Endothelial cell of umbilical vein (primary cell): ENCODE results near the gene CNNM3. TPM values are rescaled to one million over a fixed set of nuclear protein-coding genes. Genes with fewer than 3 reads are reported as not detected.

ENCODE experiments used
- BruUV-seq: library from RNA; stranded (reverse); fragments of 400-500 nt; replicated peaks from 2 replicates; lab custom pipeline; 2021; lab: Mats Ljungman, UMichigan
- CTCF ChIA-PET: fragments of 300-600, 350-600 bp; sonication (Branson Sonifier 250); formaldehyde crosslinking; loops from one replicate; lab custom pipeline; 2021; ENCODE audit warnings: antibody characterized with exemption, inconsistent platforms; lab: Charles Lee
- POLR2A ChIA-PET: fragments of 300-600, 350-600 bp; sonication (Branson Sonifier 250); formaldehyde crosslinking; loops from one replicate; lab custom pipeline; 2021; ENCODE audit warnings: antibody characterized with exemption, inconsistent platforms; lab: Charles Lee
- DNase-seq: peaks from one replicate; pipeline ENCODE4 v3.0.0-alpha.2; 2011; ENCODE audit warnings: low read depth, low spot score
- FAIRE-seq: peaks from 2 replicates; lab custom pipeline; 2011; peaks lifted over from hg19 to GRCh38; lab: Jason Lieb, UNC
- H2AFZ ChIP-seq: 2 replicates; pipeline ENCODE4 v1.6.0; 2012; ENCODE audit warnings: low read depth, low read length, control low read depth, inconsistent platforms
- H3K27ac ChIP-seq: 2 replicates; pipeline ENCODE4 v1.5.1; 2011; ENCODE audit warnings: low read depth, mild to moderate bottlenecking, control low read depth, low read length, moderate library complexity; ENCODE audit not compliant: insufficient read depth
- H3K27me3 ChIP-seq, 2 experiments: 2 replicates each; pipeline versions ENCODE4 v1.6.0 to v1.6.1; 2011; ENCODE audit warnings: low read length in 2 of 2, mixed read lengths in 1 of 2; ENCODE audit not compliant: control insufficient read depth in 2 of 2, insufficient read depth in 2 of 2
- H3K36me3 ChIP-seq, 2 experiments: 2 replicates in 1 of 2; 3 replicates in 1 of 2; pipeline ENCODE4 v1.5.1; 2011; ENCODE audit warnings: low read length in 2 of 2, mild to moderate bottlenecking in 1 of 2, moderate library complexity in 1 of 2; ENCODE audit not compliant: control insufficient read depth in 2 of 2, insufficient read depth in 2 of 2; ENCODE audit errors: extremely low read depth in 1 of 2
- H3K4me1 ChIP-seq: 3 replicates; pipeline ENCODE4 v1.5.1; 2011; ENCODE audit warnings: mild to moderate bottlenecking, low read length; ENCODE audit not compliant: control insufficient read depth, insufficient read depth; ENCODE audit errors: extremely low read depth
- H3K4me2 ChIP-seq: 2 replicates; pipeline ENCODE4 v1.6.1; 2011; ENCODE audit warnings: low read length, control low read depth, mixed read lengths; ENCODE audit not compliant: insufficient read depth
- H3K4me3 ChIP-seq, 3 experiments: fragments of 200-600 bp in 1 of 3; sonication (generic), shearing (Covaris generic) in 1 of 3; replicated peaks in 1 of 3; 2 replicates each; pipeline ENCODE4 v1.5.1; 2011 to 2016; ENCODE audit warnings: control low read depth in 3 of 3, low read length in 3 of 3, mild to moderate bottlenecking in 2 of 3, inconsistent platforms in 1 of 3, low read depth in 1 of 3, moderate library complexity in 1 of 3; ENCODE audit not compliant: insufficient read depth in 1 of 3
- H3K79me2 ChIP-seq: 2 replicates; pipeline ENCODE4 v1.6.0; 2012; ENCODE audit warnings: low read length, inconsistent platforms; ENCODE audit not compliant: control insufficient read depth, insufficient read depth
- H3K9ac ChIP-seq: replicated peaks from 2 replicates; pipeline ENCODE3; 2011; ENCODE audit warnings: low read length, control low read depth; ENCODE audit not compliant: insufficient read depth; ENCODE audit errors: extremely low read depth
- H3K9me1 ChIP-seq: replicated peaks from 3 replicates; pipeline ENCODE4 v1.6.0; 2011; ENCODE audit warnings: mild to moderate bottlenecking, low read length; ENCODE audit not compliant: control insufficient read depth, insufficient read depth; ENCODE audit errors: extremely low read depth
- H3K9me3 ChIP-seq: replicated peaks from 2 replicates; pipeline ENCODE4 v1.5.1; 2012; ENCODE audit warnings: low read length, inconsistent platforms; ENCODE audit not compliant: control insufficient read depth, insufficient read depth
- H4K20me1 ChIP-seq: replicated peaks from 2 replicates; pipeline ENCODE3; 2011; ENCODE audit warnings: mild to moderate bottlenecking, low read length; ENCODE audit not compliant: control insufficient read depth, insufficient read depth; ENCODE audit errors: extremely low read depth
- EZH2 ChIP-seq: IDR thresholded peaks from 2 replicates; pipeline ENCODE4 v1.6.1; 2012; ENCODE audit warnings: borderline replicate concordance, low read depth, mild to moderate bottlenecking, moderate library complexity, low read length, inconsistent platforms; ENCODE audit not compliant: severe bottlenecking
- FOS ChIP-seq: IDR thresholded peaks from 2 replicates; pipeline ENCODE4 v1.6.1; 2011; ENCODE audit warnings: mild to moderate bottlenecking, low read length, moderate library complexity, borderline replicate concordance; ENCODE audit not compliant: insufficient read depth
- GATA2 ChIP-seq: IDR thresholded peaks from 2 replicates; pipeline ENCODE4 v1.7.0; 2011; ENCODE audit warnings: low read depth, mild to moderate bottlenecking, moderate library complexity, mixed read lengths, low read length; ENCODE audit not compliant: insufficient read length, insufficient read depth
- JUN ChIP-seq: IDR thresholded peaks from 2 replicates; pipeline ENCODE4 v1.6.1; 2011; ENCODE audit warnings: borderline replicate concordance, low read depth; ENCODE audit not compliant: insufficient read length, insufficient read depth
- MYC ChIP-seq: IDR thresholded peaks from one replicate; pipeline ENCODE4 v1.6.1; 2011; ENCODE audit warnings: mild to moderate bottlenecking, low read depth, low read length
- POLR2A ChIP-seq: IDR thresholded peaks from 2 replicates; pipeline ENCODE4 v1.6.1; 2012; ENCODE audit warnings: low read depth, mild to moderate bottlenecking, control low read depth, low read length
- POLR2AphosphoS5 ChIP-seq: IDR thresholded peaks from 2 replicates; pipeline ENCODE4 v1.6.1; 2012; ENCODE audit warnings: low read depth, mild to moderate bottlenecking, control low read depth, low read length, moderate library complexity; ENCODE audit not compliant: insufficient read depth
- dilution Hi-C: fragments of 300-500 bp; cut with MboI; formaldehyde crosslinking; loops from one replicate; pipeline ENCODE4 v1.15.0; 2019; ENCODE audit warnings: low sequenced_read_pairs; ENCODE audit not compliant: extremely low pct_ligation_motif_present
- intact Hi-C: fragments of 100-400 bp; cut with micrococcal nuclease; formaldehyde crosslinking; loops from one replicate; pipeline ENCODE4 v1.10.0; 2022
- polyA plus RNA-seq, 4 experiments: library from polyadenylated mRNA; depleted of rRNA in 3 of 4; stranded (reverse) in 3 of 4; unstranded in 1 of 4; fragments of >200 nt; gene quantifications; 2 replicates each; pipeline versions ENCODE4 v1.2.1 to v1.2.3, GENCODE V29; 2011 to 2012; ENCODE audit warnings: missing spikeins in 1 of 4
- total RNA-seq: library from RNA; stranded (reverse); gene quantifications from 2 replicates; pipeline ENCODE4 v1.2.3, GENCODE V29; 2021
- TF ChIP-seq, protein P1 (sequence below), 2 donors: IDR thresholded peaks; 1 replicate in 1 of 2; 2 replicates in 1 of 2; pipeline ENCODE4 v1.5.1; 2011; ENCODE audit warnings: low read length in 2 of 2, mild to moderate bottlenecking in 2 of 2, moderate library complexity in 2 of 2, control low read depth in 1 of 2, inconsistent platforms in 1 of 2, low read depth in 1 of 2; ENCODE audit not compliant: insufficient read depth in 1 of 2; ENCODE audit errors: extremely low read depth in 1 of 2
- TF ChIP-seq, protein P2 (sequence below): IDR thresholded peaks from 2 replicates; pipeline ENCODE4 v1.6.1; 2011; ENCODE audit not compliant: insufficient read depth, insufficient read length

CNNM3 gene
- total and polyA plus RNA-seq, 2 donors (not counting 3 experiments of a cell fraction or from before 2014, with no cell fraction given) = 13.0 to 14.9 TPM

DNA sequence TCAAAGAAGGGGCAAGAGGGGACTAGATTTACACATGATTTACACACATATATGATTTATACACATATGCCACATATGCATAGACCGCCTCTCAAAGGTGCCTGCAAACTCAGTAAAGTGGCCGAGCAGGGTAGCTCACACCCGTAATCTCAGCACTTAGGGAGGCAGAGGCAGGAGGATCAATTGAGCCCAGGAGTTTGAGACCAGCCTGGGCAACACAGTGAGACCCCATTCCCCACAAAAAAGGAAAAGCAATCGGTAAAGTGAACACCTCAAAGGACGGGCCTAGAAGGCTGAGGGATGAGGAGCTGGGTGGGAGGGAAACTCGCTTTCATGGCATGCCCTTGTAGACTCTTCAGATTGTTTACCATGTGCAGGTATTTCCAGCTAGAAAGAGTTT, 36.6 kb downstream of the CNNM3 start:
- CTCF ChIA-PET = interaction anchor here (1.6 kb wide), 1 partner anchor 98 kb away, joined by 4 read pairs; no protein-coding TSS in a partner anchor
- dilution Hi-C loops = no loop called here
- TF ChIP-seq FOS (no peak), JUN (no peak), EZH2 (no peak)
- no peaks in the 10 kb centered on the region for H3K27me3 ChIP-seq
- no peak overlapping the region for H2AFZ ChIP-seq
- no peak overlapping the region for H3K4me3 ChIP-seq
- H3K4me2 ChIP-seq = no peak overlapping the region
- peaks cover 0 to 13% of the 10 kb centered on the region in 2 experiments for H3K36me3 ChIP-seq
- no peaks in the 10 kb centered on the region for H3K9me3 ChIP-seq
- H3K27ac ChIP-seq = no peak overlapping the region
- H3K4me1 ChIP-seq = peaks cover 9% of the 10 kb centered on the region
- no peak overlapping the region for H3K9ac ChIP-seq
- POLR2A ChIA-PET = interaction anchor here (0.7 kb wide), 1 partner anchor 811 kb away, joined by 7 read pairs; no protein-coding TSS in a partner anchor
- H3K9me1 ChIP-seq = no peaks in the 10 kb centered on the region
- no peaks in the 10 kb centered on the region for H4K20me1 ChIP-seq
- no TSS peak for BruUV-seq
- DNase-seq (no peak), FAIRE-seq (no peak)
- H3K79me2 ChIP-seq = peaks cover 3% of the 10 kb centered on the region
- intact Hi-C loops = no loop called here

DNA sequence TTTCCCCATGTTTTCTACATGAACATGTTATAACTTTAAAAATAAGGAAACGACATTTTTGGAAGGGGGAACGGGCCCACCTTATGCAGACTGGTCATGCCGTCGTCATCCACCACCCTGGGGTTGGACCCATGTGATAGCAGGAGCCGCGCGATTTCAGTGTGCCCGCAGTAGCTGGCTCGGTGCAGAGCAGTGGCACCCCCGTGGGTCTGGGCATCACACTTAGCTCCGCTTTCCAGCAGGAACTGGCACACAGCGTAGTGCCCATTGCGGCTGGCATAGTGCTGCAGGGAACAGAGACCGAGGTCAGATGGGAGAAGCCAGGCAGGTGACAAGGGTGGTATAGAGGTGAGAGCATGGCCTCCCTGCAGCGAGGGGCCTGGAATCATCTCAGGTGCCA, 37.3 kb downstream of the CNNM3 start:
- H3K27me3 ChIP-seq = no peaks in the 10 kb centered on the region
- TF ChIP-seq POLR2AphosphoS5 = no peak
- TF ChIP-seq POLR2A = no peak
- TF ChIP-seq MYC = no peak
- TF ChIP-seq, protein P1, sequence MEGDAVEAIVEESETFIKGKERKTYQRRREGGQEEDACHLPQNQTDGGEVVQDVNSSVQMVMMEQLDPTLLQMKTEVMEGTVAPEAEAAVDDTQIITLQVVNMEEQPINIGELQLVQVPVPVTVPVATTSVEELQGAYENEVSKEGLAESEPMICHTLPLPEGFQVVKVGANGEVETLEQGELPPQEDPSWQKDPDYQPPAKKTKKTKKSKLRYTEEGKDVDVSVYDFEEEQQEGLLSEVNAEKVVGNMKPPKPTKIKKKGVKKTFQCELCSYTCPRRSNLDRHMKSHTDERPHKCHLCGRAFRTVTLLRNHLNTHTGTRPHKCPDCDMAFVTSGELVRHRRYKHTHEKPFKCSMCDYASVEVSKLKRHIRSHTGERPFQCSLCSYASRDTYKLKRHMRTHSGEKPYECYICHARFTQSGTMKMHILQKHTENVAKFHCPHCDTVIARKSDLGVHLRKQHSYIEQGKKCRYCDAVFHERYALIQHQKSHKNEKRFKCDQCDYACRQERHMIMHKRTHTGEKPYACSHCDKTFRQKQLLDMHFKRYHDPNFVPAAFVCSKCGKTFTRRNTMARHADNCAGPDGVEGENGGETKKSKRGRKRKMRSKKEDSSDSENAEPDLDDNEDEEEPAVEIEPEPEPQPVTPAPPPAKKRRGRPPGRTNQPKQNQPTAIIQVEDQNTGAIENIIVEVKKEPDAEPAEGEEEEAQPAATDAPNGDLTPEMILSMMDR (IDR thresholded peaks at IDR 0.05; ENCODE audit: extremely low read depth in 1 of 2, insufficient read depth in 1 of 2, low read depth in 1 of 2, low read length in 2 of 2) = no peak
- TF ChIP-seq GATA2 = no peak
- TF ChIP-seq, protein P2, sequence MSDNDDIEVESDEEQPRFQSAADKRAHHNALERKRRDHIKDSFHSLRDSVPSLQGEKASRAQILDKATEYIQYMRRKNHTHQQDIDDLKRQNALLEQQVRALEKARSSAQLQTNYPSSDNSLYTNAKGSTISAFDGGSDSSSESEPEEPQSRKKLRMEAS = no peak
- TF ChIP-seq FOS = no peak
- TF ChIP-seq EZH2 = no peak
- no peak for TF ChIP-seq JUN
- H3K4me2 ChIP-seq = no peak overlapping the region
- FAIRE-seq = no peak
- H3K79me2 ChIP-seq = peaks cover 3% of the 10 kb centered on the region
- no peaks in the 10 kb centered on the region for H3K9me3 ChIP-seq
- BruUV-seq = no TSS peak
- H3K4me3 ChIP-seq = no peak overlapping the region
- H3K27ac ChIP-seq = no peak overlapping the region
- peaks cover 9% of the 10 kb centered on the region for H3K4me1 ChIP-seq
- ChIA-PET POLR2A (no interaction called here), CTCF (interaction anchor here (1.6 kb wide), 1 partner anchor 97 kb away, joined by 4 read pairs; no protein-coding TSS in a partner anchor)
- H3K9me1 ChIP-seq = no peaks in the 10 kb centered on the region
- no peaks in the 10 kb centered on the region for H4K20me1 ChIP-seq
- H2AFZ ChIP-seq = no peak overlapping the region
- H3K9ac ChIP-seq = no peak overlapping the region
- no peak for DNase-seq
- intact Hi-C loops = no loop called here
- H3K36me3 ChIP-seq = peaks cover 0 to 11% of the 10 kb centered on the region in 2 experiments
- dilution Hi-C loops = no loop called here
